Measurements from ENCODE around the gene ENTPD5.
"Not testable (repeated sequence)": the region's sequence is repeated elsewhere in the genome, so short reads cannot be mapped to it uniquely, and the experiment has no call there.

ENTPD5 gene

GRCh38 chr14:73937012-73937411 lies 82.1 kb downstream of the ENTPD5 start:
- no peak for DNase-seq

DNA sequence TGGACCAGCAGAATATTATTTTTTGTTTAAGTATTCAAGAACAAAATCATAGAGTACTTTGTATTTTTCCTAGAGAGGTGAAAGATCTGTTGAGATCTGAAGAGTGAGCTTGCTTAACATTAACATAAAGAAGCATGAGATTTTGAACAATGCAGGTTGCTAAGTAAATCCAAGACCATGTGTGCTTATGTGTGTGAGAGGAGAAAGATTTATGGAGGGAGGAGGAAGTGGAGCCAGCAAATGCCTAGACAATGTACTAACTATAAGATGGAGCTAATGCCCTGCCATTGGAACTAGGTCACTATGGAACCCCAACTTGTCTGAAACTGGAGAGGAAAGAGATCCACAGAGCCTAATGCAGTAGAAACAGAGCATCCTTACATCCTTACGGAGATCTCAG lies 82.5 kb downstream of the ENTPD5 start:
- no peak for DNase-seq

DNA sequence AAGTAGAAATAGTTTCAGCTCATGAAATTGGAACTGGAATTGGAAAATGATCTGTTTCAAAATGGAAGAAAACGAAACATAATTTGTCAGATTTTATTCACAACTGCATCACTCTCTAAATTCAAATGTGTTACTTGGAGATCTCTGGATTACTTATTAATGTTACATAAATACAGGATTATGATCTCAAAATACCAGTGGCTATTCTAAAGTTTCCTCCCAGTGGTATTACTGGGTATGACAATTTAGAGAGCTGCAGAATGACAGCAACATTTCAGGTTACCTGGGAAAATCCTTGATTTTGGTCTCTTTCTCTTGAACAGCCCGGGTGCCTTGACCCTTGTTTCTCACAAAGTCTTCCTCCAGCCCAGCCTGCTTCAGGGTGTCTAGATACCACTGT lies 83.4 kb downstream of the ENTPD5 start:
- no peak for DNase-seq

DNA sequence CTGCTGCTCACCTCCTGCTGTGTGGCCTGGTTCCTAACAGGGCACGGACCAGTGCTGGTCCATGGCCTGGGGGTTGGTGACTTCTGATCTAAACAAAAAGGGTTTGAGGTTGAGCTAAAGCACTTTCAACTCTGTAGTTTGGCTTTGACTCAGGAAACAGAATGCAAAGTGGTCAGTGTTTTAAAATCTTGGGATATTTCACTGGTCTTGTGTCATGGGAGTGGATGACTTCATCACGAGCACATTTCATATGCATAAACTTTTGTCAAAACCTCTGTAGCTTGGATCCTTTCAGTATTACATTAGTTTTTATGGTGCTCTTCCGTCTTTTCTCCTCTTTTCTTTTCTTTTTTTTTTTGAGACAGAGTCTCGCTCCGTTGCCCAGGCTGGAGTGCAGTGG lies 94.8 kb downstream of the ENTPD5 start:
- DNase-seq = no peak

DNA sequence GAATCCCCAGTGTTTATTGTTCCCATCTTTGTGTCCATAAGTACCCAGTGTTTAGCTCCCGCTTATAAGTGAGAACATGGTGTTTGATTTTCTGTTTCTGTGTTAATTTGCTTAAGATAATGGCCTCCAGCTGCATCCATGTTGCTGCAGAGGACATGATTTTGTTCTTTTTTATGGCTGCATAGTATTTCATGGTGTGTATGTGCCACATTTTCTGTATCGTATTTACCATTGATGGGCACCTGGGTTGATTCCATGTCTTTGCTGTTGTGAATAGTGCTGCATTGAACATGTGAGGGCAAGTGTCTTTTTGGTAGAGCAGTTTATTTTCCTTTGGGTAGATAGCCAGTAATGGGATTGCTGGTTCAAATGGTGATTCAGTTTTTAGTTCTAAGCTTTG lies 99.6 kb downstream of the ENTPD5 start:
- DNase-seq = not testable (repeated sequence)

DNA sequence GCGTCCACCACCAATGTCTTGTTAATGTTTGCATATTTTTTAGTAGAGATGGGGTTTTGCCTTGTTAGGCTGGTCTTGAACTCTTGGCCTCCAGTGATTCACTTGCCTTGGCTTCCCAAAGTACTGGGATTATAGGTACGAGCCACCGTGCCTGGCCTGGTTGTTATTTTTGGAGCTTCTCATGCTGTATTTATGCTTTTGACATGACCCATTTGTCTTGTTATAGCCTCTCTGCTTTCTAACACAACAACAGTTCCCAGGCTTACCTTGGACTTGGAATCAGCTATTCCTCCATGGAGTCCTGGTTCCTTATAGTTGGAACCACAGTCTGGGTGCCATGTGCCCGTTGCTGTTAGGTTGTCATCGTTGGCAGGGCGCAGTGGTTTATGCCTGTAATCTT lies 102.8 kb downstream of the ENTPD5 start:
- no peak for DNase-seq

- DNase-seq = no peak
Measured at GRCh38 chr14:73913256-73913655, 105.8 kb downstream of the ENTPD5 start.

- no peak for DNase-seq
Measured at GRCh38 chr14:73909681-73910080, 109.4 kb downstream of the ENTPD5 start.

Measured in CD4-positive, alpha-beta T cell treated with Interleukin-4 for 4 hours (primary cell).